B cell (primary cell): Measurements from ENCODE around the gene PTGES3L. TPM values are rescaled to one million over a fixed set of nuclear protein-coding genes. Genes with fewer than 3 reads are reported as not detected.

Experiments used
- ATAC-seq: fragments of 200-7000 bp; cut with Tn5 transposase; one replicate; pipeline ENCODE4 v1.10.0; 2021; ENCODE audit warnings: low read depth, mild to moderate bottlenecking, moderate number of reproducible peaks, moderate library complexity
- CTCF ChIA-PET: fragments of 350-600 bp; sonication (Branson Sonifier 250); formaldehyde crosslinking; loops from one replicate; lab custom pipeline; 2021; ENCODE audit warnings: antibody characterized with exemption, inconsistent platforms; lab: Charles Lee
- POLR2A ChIA-PET: fragments of 350-600 bp; sonication (Branson Sonifier 250); formaldehyde crosslinking; loops from one replicate; lab custom pipeline; 2021; ENCODE audit warnings: antibody characterized with exemption; lab: Charles Lee
- DNase-seq: peaks from one replicate; pipeline ENCODE4 v3.0.0; 2013
- H2AFZ ChIP-seq: 2 replicates; pipeline ENCODE4 v1.6.1; 2012; ENCODE audit warnings: mild to moderate bottlenecking, low read depth, low read length; ENCODE audit not compliant: insufficient read depth, poor library complexity, severe bottlenecking
- H3K27ac ChIP-seq, 2 donors: 1 replicate in 1 of 2; 2 replicates in 1 of 2; pipeline ENCODE4 v1.5.1; 2012 to 2013; ENCODE audit warnings: low read length in 2 of 2, mild to moderate bottlenecking in 2 of 2, moderate library complexity in 1 of 2
- H3K27me3 ChIP-seq, 4 experiments: fragments of 200-600 bp in 1 of 4; sonication (generic) in 1 of 4; replicated peaks in 1 of 4; 1 replicate in 2 of 4; 2 replicates in 2 of 4; pipeline versions ENCODE4 v1.6.1 to v1.7.0; 2013 to 2016; ENCODE audit warnings: low read length in 3 of 4, mild to moderate bottlenecking in 2 of 4, mixed read lengths in 1 of 4, moderate library complexity in 1 of 4; ENCODE audit not compliant: insufficient read depth in 4 of 4, control insufficient read depth in 3 of 4; ENCODE audit errors: control extremely low read depth in 1 of 4
- H3K36me3 ChIP-seq, 2 experiments: replicated peaks in 1 of 2; 1 replicate in 1 of 2; 2 replicates in 1 of 2; pipeline versions ENCODE4 v1.6.1 to v1.7.1; 2013; ENCODE audit warnings: low read length in 1 of 2; ENCODE audit not compliant: insufficient read depth in 2 of 2, control insufficient read depth in 1 of 2; ENCODE audit errors: control extremely low read depth in 1 of 2, extremely low read depth in 1 of 2
- H3K4me1 ChIP-seq, 2 donors: fragments of 200-600 bp in 1 of 2; sonication (generic) in 1 of 2; 1 replicate in 1 of 2; 2 replicates in 1 of 2; pipeline versions ENCODE4 v1.5.1 to v1.6.1; 2013 to 2017; ENCODE audit warnings: low read length in 2 of 2; ENCODE audit not compliant: control insufficient read depth in 2 of 2, insufficient read depth in 2 of 2
- H3K4me2 ChIP-seq: replicated peaks from 2 replicates; pipeline ENCODE3; 2012; ENCODE audit warnings: mild to moderate bottlenecking, low read depth, low read length; ENCODE audit not compliant: poor library complexity, severe bottlenecking
- H3K4me3 ChIP-seq, 5 experiments: fragments of 200-600 bp in 1 of 5; sonication (generic) in 1 of 5; 1 replicate in 3 of 5; 2 replicates in 2 of 5; pipeline versions ENCODE4 v1.5.1 to v1.7.0; 2011 to 2016; ENCODE audit warnings: low read length in 4 of 5, mild to moderate bottlenecking in 4 of 5, low read depth in 2 of 5, control low read depth in 1 of 5, moderate library complexity in 1 of 5; ENCODE audit not compliant: insufficient read depth in 1 of 5; ENCODE audit errors: control extremely low read depth in 1 of 5, extremely low read depth in 1 of 5
- H3K79me2 ChIP-seq: fragments of 200-600 bp; sonication (generic); one replicate; pipeline ENCODE4 v1.6.0; 2016; ENCODE audit warnings: low read length; ENCODE audit not compliant: control insufficient read depth, insufficient read depth
- H3K9ac ChIP-seq: fragments of 200-600 bp; sonication (generic); 2 replicates; pipeline ENCODE4 v1.6.1; 2017; ENCODE audit warnings: mild to moderate bottlenecking, low read length, moderate library complexity
- H3K9me3 ChIP-seq, 3 donors: one replicate each; pipeline versions ENCODE4 v1.6.1 to v1.7.1; 2013; ENCODE audit warnings: low read length in 2 of 3; ENCODE audit not compliant: control insufficient read depth in 2 of 3, insufficient read depth in 1 of 3; ENCODE audit errors: control extremely low read depth in 1 of 3
- H4K20me1 ChIP-seq: 2 replicates; pipeline ENCODE4 v1.6.0; 2012; ENCODE audit warnings: mild to moderate bottlenecking, low read length; ENCODE audit not compliant: insufficient read depth, control insufficient read depth, poor library complexity, severe bottlenecking
- H3K27ac Mint-ChIP-seq: one replicate; pipeline ENCODE4 v1.8.0; 2021; ENCODE audit warnings: mixed read lengths
- H3K27me3 Mint-ChIP-seq: one replicate; pipeline ENCODE4 v1.8.0; 2021; ENCODE audit warnings: mixed read lengths
- H3K4me1 Mint-ChIP-seq: one replicate; pipeline ENCODE4 v1.8.0; 2021; ENCODE audit warnings: mixed read lengths
- H3K4me3 Mint-ChIP-seq: one replicate; pipeline ENCODE4 v1.8.0; 2021; ENCODE audit warnings: mixed read lengths
- H3K9me3 Mint-ChIP-seq: one replicate; pipeline ENCODE4 v1.8.0; 2022; ENCODE audit warnings: mixed read lengths; ENCODE audit not compliant: insufficient read depth
- EZH2 ChIP-seq: IDR thresholded peaks from 2 replicates; pipeline ENCODE4 v1.6.1; 2012; ENCODE audit warnings: borderline replicate concordance, low read depth, mild to moderate bottlenecking, moderate library complexity, low read length; ENCODE audit not compliant: insufficient read depth, poor library complexity, severe bottlenecking
- WGBS: methylation state at CpG from one replicate; pipeline ENCODE4 v1.1.5; 2013; ENCODE audit warnings: missing lambda C conversion rate; ENCODE audit not compliant: insufficient coverage; 5-methylcytosine and 5-hydroxymethylcytosine counted together
- intact Hi-C: fragments of 100-400 bp; cut with micrococcal nuclease; formaldehyde crosslinking; loops from one replicate; pipeline ENCODE4 v1.10.0; 2022
- polyA plus RNA-seq: library from polyadenylated mRNA; depleted of rRNA; stranded (reverse); fragments of >200 nt; gene quantifications from 2 replicates; pipeline ENCODE4 v1.2.3, GENCODE V29; 2012
- total RNA-seq, 2 donors: library from RNA; stranded (reverse); fragments of 120-200 nt in 1 of 2; gene quantifications; 1 replicate in 1 of 2; 2 replicates in 1 of 2; pipeline versions ENCODE4 v1.2.3 to v1.2.4, GENCODE V29; 2013 to 2022
- TF ChIP-seq, protein P1 (sequence below): fragments of 200-600 bp; IDR thresholded peaks from one replicate; pipeline ENCODE4 v1.8.0; 2022; ENCODE audit warnings: antibody characterized with exemption, mild to moderate bottlenecking

The PTGES3L gene
- total and polyA plus RNA-seq, 2 donors (not counting 1 experiment from before 2014, with no cell fraction given) = 0.94 to 1.0 TPM

DNA sequence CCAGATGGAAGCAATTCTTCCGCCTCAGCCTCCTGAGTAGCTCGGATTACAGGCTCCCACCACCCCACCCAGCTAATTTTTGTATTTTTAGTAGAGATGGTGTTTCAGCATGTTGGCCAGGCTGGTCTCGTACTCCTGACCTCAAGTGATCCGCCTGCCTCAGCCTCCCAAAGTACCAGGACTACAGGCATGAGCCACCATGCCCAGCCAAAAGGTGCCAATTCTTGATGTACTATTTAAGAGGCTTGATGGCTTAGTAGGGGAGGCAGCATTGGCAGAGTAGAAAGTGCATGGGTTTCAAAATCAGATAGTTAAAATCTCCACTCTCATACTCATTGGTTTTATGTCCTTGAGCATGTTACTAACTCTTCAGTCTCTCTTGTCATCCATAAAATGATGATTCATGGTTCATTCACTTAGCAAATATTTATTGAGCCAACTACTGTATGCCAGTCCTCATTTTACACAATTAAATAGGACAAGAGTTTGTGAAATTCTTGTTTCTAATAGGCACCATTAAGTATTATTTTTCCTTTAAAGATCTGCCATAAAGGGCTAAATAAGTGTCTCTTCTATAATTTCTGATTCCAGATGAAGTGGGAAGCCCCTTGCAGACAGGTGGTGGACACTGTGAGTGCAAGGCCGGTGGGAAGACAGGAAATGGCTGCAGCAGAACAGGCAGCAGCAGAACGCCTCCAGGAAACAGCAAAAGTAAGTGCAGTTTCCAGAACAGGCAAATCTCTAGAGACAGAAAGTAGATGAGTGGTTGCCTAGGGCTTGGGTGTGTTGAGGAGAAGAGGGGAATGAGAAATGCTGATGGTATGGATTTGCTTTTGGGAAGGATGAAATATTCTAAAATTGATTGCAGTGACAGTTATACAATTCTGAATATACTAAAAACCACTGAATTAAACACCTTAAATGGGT lies 10.1 kb upstream of the PTGES3L start:
- peaks cover 30 to 33% of the 10 kb centered on the region in 2 donors for H3K4me1 ChIP-seq
- WGBS = 37% methylated on average over 2 of the region's 6 CpGs
- DNase-seq (no peak), ATAC-seq (no peak)
- no peak overlapping the region for H3K4me3 ChIP-seq
- H3K27me3 Mint-ChIP-seq = no peaks in the 10 kb centered on the region
- H3K79me2 ChIP-seq = peaks cover 55% of the 10 kb centered on the region
- CTCF ChIA-PET = interaction anchor here (6.5 kb wide), 1 partner anchor 7 kb away, joined by 54 read pairs; the partner anchor contains the start of gene RPL27
- TF ChIP-seq, protein P1, sequence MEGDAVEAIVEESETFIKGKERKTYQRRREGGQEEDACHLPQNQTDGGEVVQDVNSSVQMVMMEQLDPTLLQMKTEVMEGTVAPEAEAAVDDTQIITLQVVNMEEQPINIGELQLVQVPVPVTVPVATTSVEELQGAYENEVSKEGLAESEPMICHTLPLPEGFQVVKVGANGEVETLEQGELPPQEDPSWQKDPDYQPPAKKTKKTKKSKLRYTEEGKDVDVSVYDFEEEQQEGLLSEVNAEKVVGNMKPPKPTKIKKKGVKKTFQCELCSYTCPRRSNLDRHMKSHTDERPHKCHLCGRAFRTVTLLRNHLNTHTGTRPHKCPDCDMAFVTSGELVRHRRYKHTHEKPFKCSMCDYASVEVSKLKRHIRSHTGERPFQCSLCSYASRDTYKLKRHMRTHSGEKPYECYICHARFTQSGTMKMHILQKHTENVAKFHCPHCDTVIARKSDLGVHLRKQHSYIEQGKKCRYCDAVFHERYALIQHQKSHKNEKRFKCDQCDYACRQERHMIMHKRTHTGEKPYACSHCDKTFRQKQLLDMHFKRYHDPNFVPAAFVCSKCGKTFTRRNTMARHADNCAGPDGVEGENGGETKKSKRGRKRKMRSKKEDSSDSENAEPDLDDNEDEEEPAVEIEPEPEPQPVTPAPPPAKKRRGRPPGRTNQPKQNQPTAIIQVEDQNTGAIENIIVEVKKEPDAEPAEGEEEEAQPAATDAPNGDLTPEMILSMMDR = no peak
- no peak for TF ChIP-seq EZH2
- H3K27ac ChIP-seq = peak overlapping the region in 1 of 2 donors; percentile 17
- no peak overlapping the region for H2AFZ ChIP-seq
- no peaks in the 10 kb centered on the region for H3K9me3 Mint-ChIP-seq
- intact Hi-C loops = loop anchor here (10.0 kb wide), 2 partner anchors 315 to 415 kb away; partner anchors contain the start of genes PLEKHH3 and PSMC3IP
- H4K20me1 ChIP-seq = peaks cover 5% of the 10 kb centered on the region
- peaks cover 43% of the 10 kb centered on the region for H3K4me1 Mint-ChIP-seq
- POLR2A ChIA-PET = no interaction called here
- H3K27ac Mint-ChIP-seq = peak overlapping the region; percentile 56
- H3K4me2 ChIP-seq = no peak overlapping the region
- H3K36me3 ChIP-seq = peaks cover 27 to 57% of the 10 kb centered on the region in 2 experiments
- no peaks in the 10 kb centered on the region for H3K27me3 ChIP-seq
- H3K9ac ChIP-seq = peak overlapping the region; percentile 7
- H3K9me3 ChIP-seq = no peaks in the 10 kb centered on the region
- H3K4me3 Mint-ChIP-seq = no peak overlapping the region
